HG03354 (cell line): ENCODE measurements around the gene SKAP2.

ENCODE experiments used
- ATAC-seq: cut with Tn5 transposase; IDR thresholded peaks from one replicate; pipeline ENCODE4 v1.9.1; 2021; ENCODE audit warnings: mild to moderate bottlenecking; ENCODE audit not compliant: unreplicated experiment, poor library complexity, severe bottlenecking

Gene SKAP2, protein sequence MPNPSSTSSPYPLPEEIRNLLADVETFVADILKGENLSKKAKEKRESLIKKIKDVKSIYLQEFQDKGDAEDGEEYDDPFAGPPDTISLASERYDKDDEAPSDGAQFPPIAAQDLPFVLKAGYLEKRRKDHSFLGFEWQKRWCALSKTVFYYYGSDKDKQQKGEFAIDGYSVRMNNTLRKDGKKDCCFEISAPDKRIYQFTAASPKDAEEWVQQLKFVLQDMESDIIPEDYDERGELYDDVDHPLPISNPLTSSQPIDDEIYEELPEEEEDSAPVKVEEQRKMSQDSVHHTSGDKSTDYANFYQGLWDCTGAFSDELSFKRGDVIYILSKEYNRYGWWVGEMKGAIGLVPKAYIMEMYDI

DNA sequence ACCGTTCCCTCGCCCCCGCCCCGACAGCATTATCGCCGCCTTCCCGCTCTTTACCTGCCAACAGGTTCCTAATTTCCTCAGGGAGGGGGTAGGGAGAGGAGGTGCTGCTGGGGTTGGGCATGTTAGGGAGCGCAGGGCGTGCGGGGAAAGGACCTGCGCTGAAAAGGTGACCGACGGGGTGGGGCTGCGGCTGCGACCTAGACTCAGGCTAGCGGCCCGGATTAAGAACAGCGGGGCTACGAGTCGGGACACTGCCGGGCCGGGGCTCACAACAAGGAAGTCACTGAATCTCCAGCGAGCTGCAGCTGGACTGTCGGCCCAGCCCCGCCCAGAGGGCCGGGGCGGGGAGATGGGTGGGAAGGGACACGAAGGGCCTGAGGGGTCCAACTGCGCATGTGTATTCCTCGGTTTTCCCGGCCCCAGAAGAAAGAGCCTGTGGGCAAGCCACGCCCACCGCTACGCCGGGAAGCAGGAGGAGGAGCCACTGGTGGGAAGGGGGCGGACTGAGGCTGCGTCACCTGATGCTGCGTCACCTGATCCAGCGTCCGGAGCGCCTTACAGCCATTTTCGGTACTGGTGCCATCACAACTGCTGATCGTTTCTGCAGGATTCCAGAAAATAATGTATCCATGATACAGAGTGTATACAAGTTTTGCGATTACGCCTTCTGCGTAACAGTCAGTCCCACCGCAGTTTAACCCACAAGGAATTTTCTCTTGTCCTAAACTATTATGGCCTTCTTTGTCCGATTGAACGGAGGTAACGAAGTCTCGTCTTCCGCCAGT is at the start of gene SKAP2:
Gene SKAP2, minus strand, starts transcription at position 282 of the 785 bp plus-strand sequence. Its CDS starts 161 bp downstream, at position 121.
- peak; percentile 93 for ATAC-seq

DNA sequence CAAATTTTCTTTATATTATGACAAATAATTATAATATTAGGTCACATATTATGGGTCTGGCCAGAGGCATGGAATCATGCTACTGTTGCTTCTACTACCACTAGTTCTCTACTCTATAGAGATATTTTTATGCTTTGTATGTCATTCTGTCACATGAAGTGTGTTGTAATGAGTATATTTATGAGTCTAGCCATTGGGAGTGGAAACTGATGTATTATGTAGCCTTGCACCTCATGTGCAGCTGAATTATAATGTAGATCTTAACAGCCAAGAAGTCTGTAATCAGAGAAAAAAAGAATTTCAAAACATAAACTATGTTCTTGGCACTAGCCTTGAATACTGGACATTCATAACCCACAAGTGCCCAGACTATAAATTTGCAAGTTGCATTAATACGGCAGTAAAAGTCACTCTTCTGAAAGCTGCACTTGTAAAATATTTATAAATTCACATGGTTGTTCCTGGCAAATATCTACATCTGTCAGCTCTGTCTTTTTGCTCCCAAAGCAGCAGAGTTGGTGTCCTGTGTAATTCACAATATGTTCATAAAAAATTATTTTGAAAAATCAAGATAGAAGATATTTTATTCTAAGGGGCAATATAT is 48.6 kb upstream of the SKAP2 start:
- no peak for ATAC-seq

DNA sequence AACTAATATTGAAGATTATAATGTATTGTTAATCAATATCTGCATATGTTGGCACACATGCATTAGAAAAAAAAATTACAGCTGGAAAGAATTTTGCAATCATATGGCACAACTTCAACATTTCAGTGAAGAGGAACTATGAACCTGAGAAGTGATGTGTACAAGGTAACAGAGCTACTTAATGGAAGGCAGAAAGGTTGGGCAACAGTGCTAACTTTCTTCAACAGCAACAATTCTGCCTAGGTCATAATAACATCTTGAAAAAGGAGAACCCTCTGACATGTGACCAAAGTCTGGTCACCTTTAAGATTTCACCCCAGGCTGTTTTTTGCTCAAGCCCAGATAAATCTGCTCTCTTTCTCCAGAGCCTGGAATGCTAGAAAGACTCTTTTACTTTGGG is 47.9 kb upstream of the SKAP2 start:
- ATAC-seq: no peak

GRCh38 chr7:26910221-26910620 is 45.8 kb upstream of the SKAP2 start:
- ATAC-seq: no peak

- no peak for ATAC-seq
Measured at GRCh38 chr7:26900251-26900650, 35.9 kb upstream of the SKAP2 start.

GRCh38 chr7:26899519-26899918 is 35.1 kb upstream of the SKAP2 start:
- ATAC-seq: no peak

- ATAC-seq: no peak
Measured at GRCh38 chr7:26898891-26899290, 34.5 kb upstream of the SKAP2 start.

GRCh38 chr7:26897928-26898327 is 33.5 kb upstream of the SKAP2 start:
- no peak for ATAC-seq

DNA sequence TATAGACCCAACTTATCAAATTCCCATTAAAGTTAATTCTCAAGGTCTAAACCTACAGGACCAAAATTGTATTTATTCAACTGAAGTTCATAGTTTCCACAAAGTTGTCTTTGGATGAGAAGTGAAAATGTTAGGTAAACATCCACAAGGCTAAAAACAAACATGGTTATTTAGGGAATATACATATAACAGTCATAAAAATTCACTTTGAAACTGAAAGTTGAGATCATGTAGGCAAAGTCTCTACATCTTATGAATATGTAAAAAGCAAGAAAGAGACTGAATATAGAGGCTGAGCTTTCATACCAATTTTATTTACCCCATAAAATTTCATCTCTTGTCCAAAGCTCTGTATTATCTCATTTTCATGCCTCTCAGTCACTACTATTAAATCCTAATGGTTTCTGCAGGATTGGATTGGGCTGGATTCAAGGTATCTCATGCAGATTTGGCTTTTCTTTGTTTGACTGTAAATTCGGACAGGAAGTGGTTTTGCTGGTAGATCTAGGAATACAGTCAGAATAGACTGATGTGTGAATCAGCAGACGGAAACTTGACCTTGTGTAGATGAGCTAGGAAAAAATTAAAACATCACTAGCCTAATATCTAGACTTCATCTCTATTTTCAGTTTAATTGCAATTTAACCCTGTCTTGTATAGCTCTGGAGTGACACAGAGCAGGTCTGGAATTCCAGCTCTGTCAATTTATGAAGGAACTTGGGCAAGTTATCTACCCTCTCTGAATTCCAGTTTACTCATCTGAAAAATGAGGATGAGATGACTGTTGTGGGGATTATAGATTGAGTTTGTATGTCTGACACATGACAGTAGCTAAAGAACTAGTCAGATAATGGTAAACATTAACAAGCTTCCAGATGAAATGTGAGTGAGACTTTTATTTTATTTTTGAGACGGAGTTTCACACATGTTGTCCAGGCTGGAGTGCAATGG is 27.3 kb upstream of the SKAP2 start:
- ATAC-seq: peak; percentile 63

DNA sequence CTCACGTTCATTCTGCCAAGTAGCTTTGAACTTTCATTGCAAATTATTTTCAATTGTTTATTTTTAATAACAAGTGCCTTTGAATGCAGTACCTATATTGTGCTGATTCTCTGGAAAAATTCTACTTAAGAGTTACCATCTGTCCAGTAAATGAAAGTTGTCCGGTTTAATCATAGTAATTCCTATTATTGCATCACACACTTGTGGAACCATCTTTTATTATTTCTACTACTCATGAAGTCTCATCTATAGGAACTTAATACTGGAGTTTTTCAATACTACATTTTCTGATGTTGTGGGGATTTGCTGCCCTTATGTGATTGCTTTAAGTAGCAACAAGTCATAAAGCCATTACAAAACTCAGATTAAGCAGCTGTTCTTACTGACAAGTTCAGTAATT is 16.5 kb upstream of the SKAP2 start:
- ATAC-seq: no peak

DNA sequence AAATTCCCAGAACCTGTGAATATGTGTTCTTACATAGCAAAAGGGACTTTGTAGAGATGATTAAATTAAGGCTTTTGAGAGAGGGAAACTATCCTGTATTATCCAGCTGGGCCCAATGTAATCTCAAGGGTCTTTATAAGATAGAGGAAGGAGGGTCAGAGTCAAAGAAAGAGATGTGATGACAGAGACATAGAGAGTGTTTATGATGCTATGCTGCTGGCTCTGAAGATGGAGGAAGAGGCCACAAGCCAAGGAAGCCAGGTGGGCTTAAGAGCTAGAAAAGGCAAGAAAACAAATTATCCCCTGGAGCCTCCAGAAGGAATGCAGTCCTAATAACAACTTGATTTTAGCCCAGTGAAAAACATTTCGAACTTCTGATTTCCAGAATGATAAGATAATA is 15.3 kb upstream of the SKAP2 start:
- no peak for ATAC-seq

DNA sequence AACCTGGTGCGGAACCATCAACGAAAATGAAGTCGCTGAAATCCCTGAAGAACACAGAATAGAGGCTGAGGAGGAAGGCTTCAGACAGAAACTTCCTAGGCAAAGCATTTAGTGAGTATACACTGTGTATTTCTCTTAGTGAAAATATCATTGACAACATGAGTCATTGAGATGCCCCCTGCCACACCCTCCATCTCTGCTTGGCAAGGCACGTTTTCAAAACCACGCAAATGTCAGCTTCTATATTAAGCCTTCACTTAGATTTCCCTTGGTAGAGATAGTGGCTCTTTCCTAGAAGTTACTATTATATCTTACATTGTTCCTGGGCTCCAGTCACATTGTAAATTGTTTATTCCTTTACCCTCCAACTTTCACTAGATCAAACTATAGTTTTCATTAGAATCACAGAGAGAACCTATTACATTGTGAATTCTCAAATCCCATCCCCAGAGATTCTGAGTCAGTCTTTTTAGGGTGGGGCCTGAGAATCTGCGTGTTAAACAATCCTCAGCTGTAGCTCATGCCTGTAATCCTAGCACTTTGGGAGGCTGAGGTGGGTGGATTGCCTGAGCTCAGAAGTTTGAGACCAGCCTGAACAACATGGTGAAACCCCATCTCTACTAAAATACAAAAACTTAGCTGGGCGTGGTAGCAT is 4.6 kb upstream of the SKAP2 start:
- no peak for ATAC-seq

GRCh38 chr7:26865094-26865388 is 651 bp upstream of the SKAP2 start:
- peak; percentile 38 for ATAC-seq

DNA sequence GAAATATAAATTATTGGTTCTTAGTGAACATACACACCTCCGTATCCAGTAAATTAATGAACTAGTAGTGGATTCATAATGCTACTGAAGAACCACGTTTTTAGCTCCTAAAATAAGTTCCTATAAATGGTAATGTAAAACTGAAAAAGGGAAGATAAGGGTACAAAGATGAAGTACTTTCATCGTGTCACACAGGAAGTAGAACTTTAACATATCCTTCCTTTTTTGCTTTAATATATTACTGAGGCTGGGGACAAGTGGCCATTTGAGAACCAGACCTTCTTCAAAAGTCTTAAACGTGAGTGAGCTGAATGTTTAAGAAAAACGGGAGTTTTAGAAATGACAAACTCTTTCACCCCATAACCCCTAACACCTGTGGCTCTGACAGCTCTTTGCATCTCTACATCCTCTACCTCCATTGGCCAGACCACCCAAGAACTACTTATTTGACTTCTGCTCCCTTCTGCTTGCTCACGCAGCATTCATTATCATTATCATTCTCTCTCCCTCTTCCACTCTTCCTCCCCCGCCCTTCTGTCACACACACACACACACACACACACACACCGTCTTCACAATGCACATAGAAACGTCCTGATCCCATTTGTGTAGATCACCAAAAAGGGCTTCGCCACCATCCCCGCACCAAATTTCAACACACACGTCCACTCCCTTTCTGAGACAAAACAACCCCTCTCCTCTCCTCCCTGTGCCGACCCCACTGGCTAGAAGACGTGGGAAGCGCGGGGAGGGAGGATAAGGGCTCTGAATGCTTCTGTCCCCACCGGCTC is 677 bp downstream of the SKAP2 start:
- ATAC-seq: peak; percentile 42

GRCh38 chr7:26862834-26863233 is 1.6 kb downstream of the SKAP2 start:
- ATAC-seq: no peak

GRCh38 chr7:26861050-26861449 is 3.3 kb downstream of the SKAP2 start:
- ATAC-seq: no peak

DNA sequence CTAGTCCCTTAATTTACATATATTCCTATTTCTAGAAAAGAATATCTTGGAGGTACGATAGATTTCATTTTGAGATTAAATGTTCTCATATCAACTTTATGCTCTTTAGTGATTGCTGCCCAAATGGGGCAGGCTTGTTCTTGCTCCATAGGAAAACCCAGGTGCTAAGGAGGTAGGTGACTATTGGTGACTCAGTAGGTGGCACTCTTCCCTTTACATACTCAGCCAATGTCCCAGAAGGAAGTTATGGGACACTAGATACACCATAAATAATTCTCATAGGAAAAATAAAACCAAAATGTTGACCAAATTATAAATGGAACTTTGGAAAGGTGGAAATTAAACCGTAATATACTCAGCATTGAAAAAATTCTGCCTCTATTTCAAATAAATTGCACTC is 4.0 kb downstream of the SKAP2 start:
- no peak for ATAC-seq

DNA sequence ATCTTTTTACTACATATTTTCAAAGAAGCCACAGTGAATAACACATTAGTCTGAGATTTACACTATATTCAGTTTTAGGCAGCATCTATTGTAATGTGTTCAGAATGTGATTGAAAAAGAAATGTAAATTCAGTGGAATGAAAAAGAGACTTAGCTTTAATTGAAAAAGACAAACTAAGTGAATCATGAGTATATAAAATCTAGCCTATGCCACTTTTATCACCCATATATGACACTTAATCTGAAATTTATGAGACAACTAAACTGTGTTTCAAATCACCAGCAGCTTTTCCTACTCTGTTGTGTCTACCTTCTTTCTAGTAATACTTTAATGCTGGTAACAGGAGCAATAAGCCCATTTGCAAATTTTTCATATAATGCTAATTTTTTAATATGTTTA is 4.7 kb downstream of the SKAP2 start:
- ATAC-seq: no peak

DNA sequence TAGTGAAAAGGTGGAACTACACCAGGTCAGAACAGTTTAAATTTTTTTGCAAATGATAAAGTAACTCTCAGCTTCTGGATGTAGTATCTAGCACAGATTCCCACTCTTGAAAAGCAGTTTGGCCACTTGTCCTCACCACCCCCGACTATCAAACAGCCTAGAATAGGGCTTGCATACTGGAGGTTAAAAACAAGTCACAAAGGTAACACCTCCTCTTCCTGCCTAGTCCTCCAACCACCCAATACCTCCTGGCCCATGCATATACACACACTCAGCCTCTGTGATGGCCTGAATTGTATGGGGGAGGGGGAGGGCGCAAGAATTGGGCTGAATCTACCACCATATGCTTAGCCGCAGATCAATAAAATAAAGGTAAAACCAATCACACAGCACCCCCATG is 5.7 kb downstream of the SKAP2 start:
- no peak for ATAC-seq
